GM18907 (cell line): ENCODE measurements around the gene HEATR1.
"Not testable (repeated sequence)": the region's sequence is repeated elsewhere in the genome, so short reads cannot be mapped to it uniquely, and the experiment has no call there.

ENCODE experiments used
- ATAC-seq: cut with Tn5 transposase; IDR thresholded peaks from one replicate; pipeline ENCODE4 v1.9.1; 2021; ENCODE audit warnings: mild to moderate bottlenecking, moderate library complexity; ENCODE audit not compliant: unreplicated experiment

HEATR1 gene

GRCh38 chr1:236589531-236589930 is 14.8 kb downstream of the HEATR1 start:
- no peak for ATAC-seq

DNA sequence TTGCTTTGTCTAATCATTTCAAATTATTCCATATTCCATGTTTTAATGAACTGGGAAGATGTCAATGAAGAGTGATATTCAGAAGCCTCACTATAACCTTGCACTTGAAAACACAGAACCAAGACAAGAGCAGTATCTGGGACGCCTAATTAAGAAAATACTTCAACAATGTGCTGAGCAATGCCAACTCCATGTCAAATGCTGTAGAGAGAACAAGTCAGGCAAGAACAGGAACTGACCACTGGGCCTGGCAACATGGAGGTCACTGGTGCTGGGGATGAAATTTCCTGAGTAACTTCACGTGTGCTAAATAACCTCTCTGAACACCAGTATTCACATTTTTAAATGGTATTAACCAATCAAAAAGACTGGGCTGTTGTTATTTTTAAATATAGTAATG is 22.8 kb downstream of the HEATR1 start:
- ATAC-seq = no peak

- not testable (repeated sequence) for ATAC-seq
Observed at GRCh38 chr1:236580404-236580803, 23.9 kb downstream of the HEATR1 start.

- no peak for ATAC-seq
Observed at GRCh38 chr1:236578661-236579060, 25.7 kb downstream of the HEATR1 start.

DNA sequence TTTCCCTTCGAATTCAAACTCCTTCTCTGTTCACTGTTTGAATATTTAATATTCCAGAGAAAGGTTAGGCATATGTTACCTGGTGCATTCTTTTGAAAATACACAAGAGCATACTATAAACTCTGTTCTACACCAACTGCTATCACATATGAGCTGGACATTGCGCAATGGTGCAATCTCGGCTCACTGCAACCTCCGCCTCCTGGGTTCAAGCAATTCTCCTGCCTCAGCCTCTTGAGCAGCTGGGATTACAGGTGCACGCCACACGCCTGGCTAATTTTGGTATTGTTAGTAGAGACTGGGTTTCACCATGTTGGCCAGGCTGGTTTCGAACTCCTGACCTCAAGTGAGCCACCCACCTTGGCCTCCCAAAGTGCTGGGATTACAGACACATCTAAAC is 27.3 kb downstream of the HEATR1 start:
- not testable (repeated sequence) for ATAC-seq

GRCh38 chr1:236576004-236576403 is 28.3 kb downstream of the HEATR1 start:
- ATAC-seq = no peak

- no peak for ATAC-seq
Observed at GRCh38 chr1:236575523-236575922, 28.8 kb downstream of the HEATR1 start.

- ATAC-seq = no peak
Observed at GRCh38 chr1:236568285-236568894, 35.9 kb downstream of the HEATR1 start.

DNA sequence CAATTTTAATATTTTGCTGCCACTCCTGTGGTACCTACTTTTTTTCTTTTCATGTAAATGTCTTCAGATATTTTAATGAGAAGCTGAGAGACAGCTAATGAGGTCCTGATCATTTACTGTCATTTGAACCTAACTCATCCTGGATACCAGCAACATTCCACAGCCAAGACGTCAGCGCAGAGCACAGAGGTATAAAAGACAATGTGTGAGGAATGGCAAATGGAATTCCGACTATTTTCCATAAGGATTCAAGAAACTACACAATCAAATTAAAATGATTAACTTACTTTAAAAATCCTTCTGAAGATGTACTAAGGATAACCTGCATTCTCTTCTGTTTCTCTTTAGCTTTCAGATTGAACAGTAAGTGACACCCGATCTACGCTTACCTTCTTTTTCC is 38.8 kb downstream of the HEATR1 start:
- ATAC-seq = no peak

DNA sequence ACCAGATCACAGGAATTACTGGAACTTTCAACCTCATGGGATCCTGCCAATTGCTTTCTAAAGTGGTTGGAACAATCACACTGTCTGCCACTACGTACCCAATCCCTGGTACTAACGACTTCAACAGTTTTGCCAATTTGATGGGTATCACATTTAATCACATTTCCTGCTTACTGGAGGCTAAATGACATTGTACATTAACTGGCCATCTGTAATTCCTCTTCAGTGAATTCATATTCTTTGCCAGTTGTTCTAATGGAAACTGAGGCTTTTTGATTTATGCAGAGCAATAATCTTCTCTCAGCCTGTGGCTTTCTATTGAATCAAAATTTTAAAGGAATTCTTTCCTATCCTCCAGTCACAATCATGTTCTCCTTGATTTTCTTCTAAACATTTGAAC is 42.3 kb downstream of the HEATR1 start:
- ATAC-seq = no peak

DNA sequence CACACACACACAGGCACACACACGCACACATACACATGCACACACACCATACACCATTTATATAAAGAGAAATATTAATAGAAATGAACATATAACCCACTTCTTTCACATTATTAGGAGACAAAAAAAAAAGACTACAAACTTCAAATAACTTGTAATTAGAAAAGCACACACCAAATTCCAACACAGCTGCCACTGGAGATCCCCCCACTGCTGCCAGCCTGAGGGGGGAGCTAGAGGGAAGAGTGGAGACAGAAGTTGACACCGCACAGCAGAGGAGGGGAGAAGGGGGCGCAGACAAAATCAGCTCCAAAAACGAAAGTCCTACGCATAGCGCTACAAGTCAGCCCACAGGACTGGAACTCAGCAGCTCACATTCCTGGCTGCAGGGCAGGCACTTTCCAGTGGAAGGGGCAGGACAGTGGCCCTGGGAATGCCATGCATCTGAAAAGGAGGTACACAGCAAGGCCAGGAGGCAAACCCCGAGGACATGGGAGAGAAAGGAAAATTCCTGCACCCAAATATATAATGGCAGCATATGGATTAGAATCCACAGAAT is 44.0 kb downstream of the HEATR1 start:
- no peak for ATAC-seq

GRCh38 chr1:236558846-236559245 is 45.5 kb downstream of the HEATR1 start:
- ATAC-seq = no peak

DNA sequence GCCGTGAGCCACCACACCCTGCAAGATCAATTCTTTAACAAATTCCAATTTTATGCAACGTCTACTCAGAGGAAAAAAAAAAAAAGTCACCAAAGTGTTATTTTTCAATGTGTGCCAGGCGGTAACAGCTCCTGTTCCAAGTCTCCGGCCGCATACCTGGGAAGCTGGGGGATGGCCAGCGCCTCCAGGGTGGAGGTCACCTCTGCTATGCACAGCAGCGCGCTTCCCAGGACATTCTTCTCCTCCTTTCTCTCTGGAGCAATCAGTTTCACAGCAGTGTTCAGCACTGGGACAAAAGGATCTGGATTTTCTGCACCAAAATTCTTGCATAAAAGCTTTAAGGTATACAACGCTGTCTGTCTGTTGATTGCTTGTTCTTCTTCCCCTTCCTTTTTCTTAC is 46.2 kb downstream of the HEATR1 start:
- ATAC-seq = no peak

- no peak for ATAC-seq
Observed at GRCh38 chr1:236556606-236557005, 47.7 kb downstream of the HEATR1 start.

GRCh38 chr1:236553370-236553769 is 50.9 kb downstream of the HEATR1 start:
- ATAC-seq = no peak

DNA sequence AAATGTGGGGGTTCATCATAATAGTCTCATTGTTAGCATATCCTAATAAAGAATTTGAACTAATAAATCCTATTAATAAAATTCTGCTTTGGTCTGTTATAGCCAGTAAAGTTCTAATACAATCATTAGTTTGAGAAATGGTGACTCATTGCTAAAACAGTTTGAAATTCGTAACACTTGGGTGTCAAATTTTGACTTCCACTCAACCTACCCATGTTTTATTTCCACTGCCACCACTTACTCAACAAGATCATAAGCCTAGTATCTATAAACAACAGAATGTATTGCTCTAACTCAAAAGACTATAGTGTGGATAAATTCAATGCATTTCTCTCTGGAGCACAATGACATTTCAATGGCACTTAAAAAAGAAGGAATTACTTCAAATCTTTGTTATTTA is 51.4 kb downstream of the HEATR1 start:
- no peak for ATAC-seq

GRCh38 chr1:236552096-236552495 is 52.2 kb downstream of the HEATR1 start:
- no peak for ATAC-seq

GRCh38 chr1:236550961-236551851 is 53.1 kb downstream of the HEATR1 start:
- no peak for ATAC-seq

- no peak for ATAC-seq
Observed at GRCh38 chr1:236548452-236548851, 55.9 kb downstream of the HEATR1 start.

DNA sequence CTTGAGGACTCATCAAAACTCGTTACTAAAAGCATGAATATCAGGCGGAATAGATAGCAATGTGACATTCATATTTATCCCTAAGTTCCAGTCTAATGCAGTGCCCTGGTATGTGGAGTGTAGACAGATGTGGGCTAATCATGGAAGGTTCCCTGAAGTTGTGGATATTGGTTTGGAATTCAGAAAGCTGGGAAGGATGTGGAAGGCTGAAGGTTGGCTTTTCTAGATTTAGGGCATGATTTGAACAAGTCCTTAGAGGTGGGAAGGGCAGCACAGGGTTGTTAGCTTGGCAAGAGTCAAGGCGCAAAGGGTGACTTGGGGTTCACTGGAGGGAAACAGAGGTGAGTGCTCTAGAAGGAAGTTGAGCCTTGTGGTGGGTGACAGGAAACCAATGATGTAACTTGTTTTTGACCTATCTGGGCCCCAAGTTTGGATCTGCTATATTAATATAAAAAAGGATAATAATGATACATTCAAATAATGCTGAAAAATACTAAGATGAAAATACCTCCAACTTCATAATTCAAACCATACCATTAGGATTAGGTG is 58.6 kb downstream of the HEATR1 start:
- ATAC-seq = no peak

GRCh38 chr1:236543065-236543669 is 61.1 kb downstream of the HEATR1 start:
- no peak for ATAC-seq
